Peyer's patch (tissue), 4 donors: ENCODE measurements around the gene CAST. TPM values are rescaled to one million over a fixed set of nuclear protein-coding genes. Genes with fewer than 3 reads are reported as not detected.

ENCODE experiments used
- DNase-seq, 3 donors: peaks; one replicate each; pipeline ENCODE4 v3.0.0-alpha.2; 2017 to 2019
- H3K27ac ChIP-seq, 4 donors: fragments of 200-600 bp; sonication (generic); one replicate each; pipeline ENCODE4 v1.5.1; 2016 to 2019
- H3K27me3 ChIP-seq, 2 donors: fragments of 200-600 bp; sonication (generic); one replicate each; pipeline ENCODE4 v1.5.1; 2019
- H3K36me3 ChIP-seq, 3 donors: fragments of 200-600 bp; sonication (generic); one replicate each; pipeline ENCODE4 v1.5.1; 2016 to 2019
- H3K4me1 ChIP-seq, 4 donors: fragments of 200-600 bp; sonication (generic); one replicate each; pipeline ENCODE4 v1.5.1; 2016 to 2019
- H3K4me3 ChIP-seq, 4 donors: fragments of 200-600 bp; sonication (generic); 1 replicate in 3 of 4; 2 replicates in 1 of 4; pipeline ENCODE4 v1.5.1; 2016 to 2019; ENCODE audit warnings: mild to moderate bottlenecking in 1 of 4
- H3K9me3 ChIP-seq, 4 donors: fragments of 200-600 bp; sonication (generic); one replicate each; pipeline ENCODE4 v1.5.1; 2016 to 2019; ENCODE audit warnings: mild to moderate bottlenecking in 1 of 4
- CTCF ChIP-seq, 6 experiments: fragments of 450-650 bp in 4 of 6; fragments of 200-600 bp in 2 of 6; sonication (generic) in 1 of 6; IDR thresholded peaks; one replicate each; pipeline ENCODE4 v1.5.1; 2017 to 2019; ENCODE audit warnings: antibody characterized with exemption in 6 of 6, mild to moderate bottlenecking in 3 of 6, moderate library complexity in 1 of 6
- POLR2A ChIP-seq, 2 donors: fragments of 450-650 bp; IDR thresholded peaks; one replicate each; pipeline ENCODE4 v1.5.1; 2017; ENCODE audit warnings: antibody characterized with exemption in 2 of 2, mild to moderate bottlenecking in 2 of 2, moderate library complexity in 2 of 2
- total RNA-seq, 4 donors: library from RNA; depleted of rRNA; stranded (reverse); fragments of >200 nt; gene quantifications; one replicate each; pipeline ENCODE4 v1.1.0, GENCODE V29; 2016

The CAST gene
- total RNA-seq, 4 donors from 2014 or later, result 268 to 396 (median 337) TPM

GRCh38 chr5:96657068-96657467, 5.1 kb upstream of the CAST start:
- no peak overlapping the region for H3K27ac ChIP-seq
- peak in 1 of 3 donors; percentile 73 for DNase-seq
- no peak for TF ChIP-seq POLR2A (IDR thresholded peaks at IDR 0.05)
- TF ChIP-seq CTCF (IDR thresholded peaks at IDR 0.05), result no peak

GRCh38 chr5:96658272-96658671, 3.9 kb upstream of the CAST start:
- Histone ChIP-seq H3K4me1 (peaks cover 0 to 11% (median 0%) of the 10 kb centered on the region in 4 donors), H3K4me3 (no peak overlapping the region), H3K36me3 (no peaks in the 10 kb centered on the region), H3K9me3 (no peaks in the 10 kb centered on the region), H3K27ac (no peak overlapping the region), H3K27me3 (no peaks in the 10 kb centered on the region)
- TF ChIP-seq POLR2A (IDR thresholded peaks at IDR 0.05) (no peak), CTCF (IDR thresholded peaks at IDR 0.05) (no peak)
- no peak for DNase-seq

More at GRCh38 chr5:96657068-96657467, 5.1 kb upstream of the CAST start:
- Histone ChIP-seq H3K4me1 (peaks cover 0 to 11% (median 0%) of the 10 kb centered on the region in 4 donors), H3K9me3 (no peaks in the 10 kb centered on the region), H3K36me3 (no peaks in the 10 kb centered on the region), H3K4me3 (no peak overlapping the region), H3K27me3 (no peaks in the 10 kb centered on the region)

- Histone ChIP-seq H3K36me3 (no peaks in the 10 kb centered on the region), H3K27me3 (no peaks in the 10 kb centered on the region), H3K4me3 (no peak overlapping the region), H3K27ac (no peak overlapping the region), H3K4me1 (peaks cover 0 to 20% (median 1%) of the 10 kb centered on the region in 4 donors), H3K9me3 (no peaks in the 10 kb centered on the region)
- TF ChIP-seq CTCF (IDR thresholded peaks at IDR 0.05) (no peak), POLR2A (IDR thresholded peaks at IDR 0.05) (no peak)
- DNase-seq, result no peak
Observed at GRCh38 chr5:96659170-96659569, 3.0 kb upstream of the CAST start.

- peak; percentile 46 to 62 (median 58) for DNase-seq
- H3K4me3 ChIP-seq, result peak overlapping the region; percentile 61 to 93 (median 90)
- TF ChIP-seq CTCF (IDR thresholded peaks at IDR 0.05) (no peak), POLR2A (IDR thresholded peaks at IDR 0.05) (no peak)
- H3K27ac ChIP-seq, result peak overlapping the region; percentile 92 to 99 (median 98)
- no peaks in the 10 kb centered on the region for H3K27me3 ChIP-seq
- no peaks in the 10 kb centered on the region for H3K36me3 ChIP-seq
- H3K4me1 ChIP-seq, result peaks cover 0 to 33% (median 1%) of the 10 kb centered on the region in 4 donors
- H3K9me3 ChIP-seq, result no peaks in the 10 kb centered on the region
Observed at GRCh38 chr5:96660971-96661854, 963 bp upstream of the CAST start.

- peak; percentile 82 to 90 for TF ChIP-seq POLR2A (IDR thresholded peaks at IDR 0.05)
- TF ChIP-seq CTCF (IDR thresholded peaks at IDR 0.05), result no peak
- peak; percentile 89 to 98 (median 97) for DNase-seq
- Histone ChIP-seq H3K27me3 (no peaks in the 10 kb centered on the region), H3K36me3 (no peaks in the 10 kb centered on the region), H3K4me3 (peak overlapping the region; percentile 61 to 93 (median 90)), H3K27ac (peak overlapping the region; percentile 92 to 99 (median 98)), H3K9me3 (no peaks in the 10 kb centered on the region), H3K4me1 (peaks cover 0 to 43% (median 1%) of the 10 kb centered on the region in 4 donors)
Observed at GRCh38 chr5:96662725-96663518, 746 bp downstream of the CAST start.
